GM12874 (cell line): ENCODE results near the gene RCOR3.

Experiments
- CTCF ChIP-seq: IDR thresholded peaks from 2 replicates; pipeline ENCODE4 v1.5.1; 2011; ENCODE audit warnings: low read depth, mild to moderate bottlenecking, control low read depth, low read length, moderate library complexity; ENCODE audit not compliant: insufficient read depth

RCOR3 gene

GRCh38 chr1:211259638-211260126 lies 516 bp downstream of the RCOR3 start:
- no peak for TF ChIP-seq CTCF

GRCh38 chr1:211260141-211261107 lies 1.3 kb downstream of the RCOR3 start:
- no peak for TF ChIP-seq CTCF

- no peak for TF ChIP-seq CTCF
Observed at GRCh38 chr1:211261229-211261628, 2.1 kb downstream of the RCOR3 start.

- TF ChIP-seq CTCF = no peak
Observed at GRCh38 chr1:211267204-211267857, 8.2 kb downstream of the RCOR3 start.

GRCh38 chr1:211279340-211279739 lies 20.2 kb downstream of the RCOR3 start:
- TF ChIP-seq CTCF = no peak

- TF ChIP-seq CTCF = no peak
Observed at GRCh38 chr1:211280910-211281309, 21.7 kb downstream of the RCOR3 start.

- TF ChIP-seq CTCF = no peak
Observed at GRCh38 chr1:211281320-211282022, 22.3 kb downstream of the RCOR3 start.
